Neural progenitor cell (in vitro differentiated cells): ENCODE measurements around the gene DLK1.

Experiments
- EZH2 ChIP-seq: fragments of 200-600 bp; sonication (generic); IDR thresholded peaks from 2 replicates; pipeline ENCODE4 v1.6.1; 2017; ENCODE audit warnings: antibody characterized with exemption, mild to moderate bottlenecking, moderate library complexity
- EZH2phosphoT487 ChIP-seq: fragments of 200-600 bp; sonication (generic); IDR thresholded peaks from 2 replicates; pipeline ENCODE4 v1.6.1; 2017; ENCODE audit warnings: antibody characterized with exemption
- TF ChIP-seq, protein P1 (sequence below): fragments of 200-600 bp; sonication (generic); IDR thresholded peaks from 2 replicates; pipeline ENCODE4 v1.5.1; 2017; ENCODE audit warnings: antibody characterized with exemption, mild to moderate bottlenecking

DNA sequence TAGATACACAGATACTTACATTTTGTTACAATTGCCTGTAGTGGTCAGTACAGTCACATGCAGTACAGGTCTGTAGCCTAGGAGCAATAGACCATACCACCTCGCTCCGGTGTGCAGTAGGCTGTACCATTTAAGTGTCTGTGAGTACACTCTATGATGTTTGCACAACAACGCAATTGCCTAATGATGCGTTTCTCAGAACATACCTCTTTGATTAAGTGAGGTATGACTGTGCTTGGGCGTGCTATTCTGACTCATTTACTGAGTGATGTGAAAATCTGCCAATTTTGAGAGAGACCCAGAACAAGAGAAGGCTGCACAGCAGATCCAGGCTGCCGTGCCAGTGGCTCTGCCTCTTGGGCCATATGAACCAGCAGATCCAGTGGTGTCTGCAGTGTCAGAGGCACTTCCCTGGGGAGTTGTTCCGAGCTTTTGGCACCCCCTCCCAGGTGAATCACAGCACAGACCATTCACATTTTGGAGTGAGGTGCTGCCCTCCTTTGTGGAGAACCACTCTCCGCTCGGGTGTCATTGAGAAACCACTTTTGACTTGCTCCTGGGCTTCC lies 20.4 kb downstream of the DLK1 start:
- TF ChIP-seq EZH2, result no peak
- TF ChIP-seq, protein P1, sequence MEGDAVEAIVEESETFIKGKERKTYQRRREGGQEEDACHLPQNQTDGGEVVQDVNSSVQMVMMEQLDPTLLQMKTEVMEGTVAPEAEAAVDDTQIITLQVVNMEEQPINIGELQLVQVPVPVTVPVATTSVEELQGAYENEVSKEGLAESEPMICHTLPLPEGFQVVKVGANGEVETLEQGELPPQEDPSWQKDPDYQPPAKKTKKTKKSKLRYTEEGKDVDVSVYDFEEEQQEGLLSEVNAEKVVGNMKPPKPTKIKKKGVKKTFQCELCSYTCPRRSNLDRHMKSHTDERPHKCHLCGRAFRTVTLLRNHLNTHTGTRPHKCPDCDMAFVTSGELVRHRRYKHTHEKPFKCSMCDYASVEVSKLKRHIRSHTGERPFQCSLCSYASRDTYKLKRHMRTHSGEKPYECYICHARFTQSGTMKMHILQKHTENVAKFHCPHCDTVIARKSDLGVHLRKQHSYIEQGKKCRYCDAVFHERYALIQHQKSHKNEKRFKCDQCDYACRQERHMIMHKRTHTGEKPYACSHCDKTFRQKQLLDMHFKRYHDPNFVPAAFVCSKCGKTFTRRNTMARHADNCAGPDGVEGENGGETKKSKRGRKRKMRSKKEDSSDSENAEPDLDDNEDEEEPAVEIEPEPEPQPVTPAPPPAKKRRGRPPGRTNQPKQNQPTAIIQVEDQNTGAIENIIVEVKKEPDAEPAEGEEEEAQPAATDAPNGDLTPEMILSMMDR, result no peak
- TF ChIP-seq EZH2phosphoT487, result no peak
